K562 (cell line): ENCODE data around the gene SLC25A11. TPM values are rescaled to one million over a fixed set of nuclear protein-coding genes. Genes with fewer than 3 reads are reported as not detected.

Experiments
- DNMT1 ChIP-seq: fragments of 450-650 bp; IDR thresholded peaks from 2 replicates; pipeline ENCODE4 v1.6.1; 2016; ENCODE audit warnings: antibody characterized with exemption, mild to moderate bottlenecking
- FOS ChIP-seq: IDR thresholded peaks from 3 replicates; pipeline ENCODE4 v1.6.1; 2011; ENCODE audit not compliant: insufficient read length; ENCODE audit errors: extremely low read depth
- GTF2E2 ChIP-seq: fragments of 200-800 bp; sonication (Bioruptor generic); IDR thresholded peaks from 2 replicates; pipeline ENCODE4 v1.6.1; 2016; ENCODE audit warnings: missing genetic modification characterization, missing compliant biosample characterization
- HSF4 ChIP-seq: fragments of 250-450 bp; sonication (Bioruptor Pico); IDR thresholded peaks from 2 replicates; pipeline ENCODE4 v2.1.2; 2022; ENCODE audit warnings: mild to moderate bottlenecking, moderate library complexity, borderline replicate concordance
- JUN ChIP-seq, 2 experiments: sonication (generic) in 1 of 2; formaldehyde crosslinking in 1 of 2; IDR thresholded peaks; 2 replicates each; pipeline versions ENCODE4 v1.6.1 to v1.8.0; 2012 to 2022; ENCODE audit warnings: borderline replicate concordance in 2 of 2, mild to moderate bottlenecking in 2 of 2, improper control_type of control experiment in 1 of 2, low read depth in 1 of 2, low read length in 1 of 2, missing genetic modification reagents in 1 of 2
- RNF2 ChIP-seq: sonication (generic); IDR thresholded peaks from 2 replicates; pipeline ENCODE4 v1.6.1; 2016
- TBP ChIP-seq: optimal IDR thresholded peaks from 2 replicates; pipeline ENCODE3; 2011; ENCODE audit warnings: low read depth, low read length, improper control_type of control experiment
- polyA plus RNA-seq, 8 experiments: library from polyadenylated mRNA; depleted of rRNA in 4 of 8; stranded (reverse) in 5 of 8; unstranded in 3 of 8; fragments of >200 nt; fragmentation: Nextera tagmentation in 2 of 8; fragmentation: Illumina TruSeq in 1 of 8; extraction: Ambion mirVana in 2 of 8; extraction: Trizol in 1 of 8; gene quantifications; 2 replicates each; pipeline versions ENCODE4 v1.2.1 to v1.2.3, GENCODE V29; 2011 to 2014; ENCODE audit warnings: inconsistent platforms in 1 of 8, missing spikeins in 1 of 8
- total RNA-seq, 7 experiments: library from RNA; depleted of rRNA in 6 of 7; stranded (reverse); fragments of >200 nt in 6 of 7; fragmentation: Illumina TruSeq in 2 of 7; extraction: Trizol in 2 of 7; gene quantifications; 2 replicates each; pipeline versions ENCODE4 v1.2.1 to v1.2.3, GENCODE V29; 2011 to 2021; ENCODE audit warnings: low replicate concordance in 1 of 7
- TF ChIP-seq, protein P1 (sequence below): fragments of 450-650 bp; IDR thresholded peaks from 2 replicates; pipeline ENCODE4 v1.6.1; 2016; ENCODE audit warnings: mild to moderate bottlenecking, moderate library complexity
- TF ChIP-seq, protein P2 (sequence below): sonication (generic); formaldehyde crosslinking; IDR thresholded peaks from 2 replicates; pipeline ENCODE4 v1.8.0; 2022; ENCODE audit warnings: mild to moderate bottlenecking, missing genetic modification reagents

SLC25A11 gene
- total and polyA plus RNA-seq, 9 of the 15 experiments (the other 6 are each of a cell fraction or from before 2014, with no cell fraction given), result 3.1 to 56.7 (median 32.9) TPM

DNA sequence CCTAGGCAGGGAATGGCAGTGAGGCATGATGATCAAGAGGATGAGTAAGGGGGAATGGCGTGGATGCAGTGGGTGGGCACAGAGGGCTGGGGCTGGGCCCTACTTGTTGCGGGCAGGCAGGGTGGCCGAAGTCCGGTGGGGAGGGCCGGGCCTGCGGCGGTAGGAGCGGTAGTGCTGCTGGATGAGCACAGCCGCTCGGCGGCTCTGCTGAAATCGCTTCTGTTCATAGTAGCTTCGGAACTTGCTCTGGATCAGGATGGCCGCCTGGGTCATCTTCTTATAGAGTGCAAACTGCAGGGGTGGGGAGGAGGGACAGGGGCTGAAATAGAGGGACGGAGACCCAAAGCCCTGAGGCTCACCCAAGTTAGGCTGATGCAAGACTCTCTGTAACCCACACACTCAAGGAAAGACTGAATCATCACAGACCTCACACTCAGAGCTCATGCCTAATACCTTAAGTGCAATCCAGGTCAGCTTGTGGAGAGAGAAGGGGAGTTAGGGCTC lies 29.3 kb upstream of the SLC25A11 start (continued):
- TF ChIP-seq, protein P1, sequence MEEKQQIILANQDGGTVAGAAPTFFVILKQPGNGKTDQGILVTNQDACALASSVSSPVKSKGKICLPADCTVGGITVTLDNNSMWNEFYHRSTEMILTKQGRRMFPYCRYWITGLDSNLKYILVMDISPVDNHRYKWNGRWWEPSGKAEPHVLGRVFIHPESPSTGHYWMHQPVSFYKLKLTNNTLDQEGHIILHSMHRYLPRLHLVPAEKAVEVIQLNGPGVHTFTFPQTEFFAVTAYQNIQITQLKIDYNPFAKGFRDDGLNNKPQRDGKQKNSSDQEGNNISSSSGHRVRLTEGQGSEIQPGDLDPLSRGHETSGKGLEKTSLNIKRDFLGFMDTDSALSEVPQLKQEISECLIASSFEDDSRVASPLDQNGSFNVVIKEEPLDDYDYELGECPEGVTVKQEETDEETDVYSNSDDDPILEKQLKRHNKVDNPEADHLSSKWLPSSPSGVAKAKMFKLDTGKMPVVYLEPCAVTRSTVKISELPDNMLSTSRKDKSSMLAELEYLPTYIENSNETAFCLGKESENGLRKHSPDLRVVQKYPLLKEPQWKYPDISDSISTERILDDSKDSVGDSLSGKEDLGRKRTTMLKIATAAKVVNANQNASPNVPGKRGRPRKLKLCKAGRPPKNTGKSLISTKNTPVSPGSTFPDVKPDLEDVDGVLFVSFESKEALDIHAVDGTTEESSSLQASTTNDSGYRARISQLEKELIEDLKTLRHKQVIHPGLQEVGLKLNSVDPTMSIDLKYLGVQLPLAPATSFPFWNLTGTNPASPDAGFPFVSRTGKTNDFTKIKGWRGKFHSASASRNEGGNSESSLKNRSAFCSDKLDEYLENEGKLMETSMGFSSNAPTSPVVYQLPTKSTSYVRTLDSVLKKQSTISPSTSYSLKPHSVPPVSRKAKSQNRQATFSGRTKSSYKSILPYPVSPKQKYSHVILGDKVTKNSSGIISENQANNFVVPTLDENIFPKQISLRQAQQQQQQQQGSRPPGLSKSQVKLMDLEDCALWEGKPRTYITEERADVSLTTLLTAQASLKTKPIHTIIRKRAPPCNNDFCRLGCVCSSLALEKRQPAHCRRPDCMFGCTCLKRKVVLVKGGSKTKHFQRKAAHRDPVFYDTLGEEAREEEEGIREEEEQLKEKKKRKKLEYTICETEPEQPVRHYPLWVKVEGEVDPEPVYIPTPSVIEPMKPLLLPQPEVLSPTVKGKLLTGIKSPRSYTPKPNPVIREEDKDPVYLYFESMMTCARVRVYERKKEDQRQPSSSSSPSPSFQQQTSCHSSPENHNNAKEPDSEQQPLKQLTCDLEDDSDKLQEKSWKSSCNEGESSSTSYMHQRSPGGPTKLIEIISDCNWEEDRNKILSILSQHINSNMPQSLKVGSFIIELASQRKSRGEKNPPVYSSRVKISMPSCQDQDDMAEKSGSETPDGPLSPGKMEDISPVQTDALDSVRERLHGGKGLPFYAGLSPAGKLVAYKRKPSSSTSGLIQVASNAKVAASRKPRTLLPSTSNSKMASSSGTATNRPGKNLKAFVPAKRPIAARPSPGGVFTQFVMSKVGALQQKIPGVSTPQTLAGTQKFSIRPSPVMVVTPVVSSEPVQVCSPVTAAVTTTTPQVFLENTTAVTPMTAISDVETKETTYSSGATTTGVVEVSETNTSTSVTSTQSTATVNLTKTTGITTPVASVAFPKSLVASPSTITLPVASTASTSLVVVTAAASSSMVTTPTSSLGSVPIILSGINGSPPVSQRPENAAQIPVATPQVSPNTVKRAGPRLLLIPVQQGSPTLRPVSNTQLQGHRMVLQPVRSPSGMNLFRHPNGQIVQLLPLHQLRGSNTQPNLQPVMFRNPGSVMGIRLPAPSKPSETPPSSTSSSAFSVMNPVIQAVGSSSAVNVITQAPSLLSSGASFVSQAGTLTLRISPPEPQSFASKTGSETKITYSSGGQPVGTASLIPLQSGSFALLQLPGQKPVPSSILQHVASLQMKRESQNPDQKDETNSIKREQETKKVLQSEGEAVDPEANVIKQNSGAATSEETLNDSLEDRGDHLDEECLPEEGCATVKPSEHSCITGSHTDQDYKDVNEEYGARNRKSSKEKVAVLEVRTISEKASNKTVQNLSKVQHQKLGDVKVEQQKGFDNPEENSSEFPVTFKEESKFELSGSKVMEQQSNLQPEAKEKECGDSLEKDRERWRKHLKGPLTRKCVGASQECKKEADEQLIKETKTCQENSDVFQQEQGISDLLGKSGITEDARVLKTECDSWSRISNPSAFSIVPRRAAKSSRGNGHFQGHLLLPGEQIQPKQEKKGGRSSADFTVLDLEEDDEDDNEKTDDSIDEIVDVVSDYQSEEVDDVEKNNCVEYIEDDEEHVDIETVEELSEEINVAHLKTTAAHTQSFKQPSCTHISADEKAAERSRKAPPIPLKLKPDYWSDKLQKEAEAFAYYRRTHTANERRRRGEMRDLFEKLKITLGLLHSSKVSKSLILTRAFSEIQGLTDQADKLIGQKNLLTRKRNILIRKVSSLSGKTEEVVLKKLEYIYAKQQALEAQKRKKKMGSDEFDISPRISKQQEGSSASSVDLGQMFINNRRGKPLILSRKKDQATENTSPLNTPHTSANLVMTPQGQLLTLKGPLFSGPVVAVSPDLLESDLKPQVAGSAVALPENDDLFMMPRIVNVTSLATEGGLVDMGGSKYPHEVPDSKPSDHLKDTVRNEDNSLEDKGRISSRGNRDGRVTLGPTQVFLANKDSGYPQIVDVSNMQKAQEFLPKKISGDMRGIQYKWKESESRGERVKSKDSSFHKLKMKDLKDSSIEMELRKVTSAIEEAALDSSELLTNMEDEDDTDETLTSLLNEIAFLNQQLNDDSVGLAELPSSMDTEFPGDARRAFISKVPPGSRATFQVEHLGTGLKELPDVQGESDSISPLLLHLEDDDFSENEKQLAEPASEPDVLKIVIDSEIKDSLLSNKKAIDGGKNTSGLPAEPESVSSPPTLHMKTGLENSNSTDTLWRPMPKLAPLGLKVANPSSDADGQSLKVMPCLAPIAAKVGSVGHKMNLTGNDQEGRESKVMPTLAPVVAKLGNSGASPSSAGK, result peak; percentile 21; the same call in 1 of the 2 replicates
- TF ChIP-seq FOS (peak; percentile 19), TBP (no peak), GTF2E2 (tag) (no peak), DNMT1 (no peak), RNF2 (no peak), JUN (IDR thresholded peaks at IDR 0.05; ENCODE audit: borderline replicate concordance, low read depth, low read length) (peak; percentile 82; the same call in 1 of the 2 replicates), JUN (CRISPR knock-in tag; IDR thresholded peaks at IDR 0.05; ENCODE audit: borderline replicate concordance) (no peak), HSF4 (CRISPR knock-in tag) (no peak)
- TF ChIP-seq, protein P2, sequence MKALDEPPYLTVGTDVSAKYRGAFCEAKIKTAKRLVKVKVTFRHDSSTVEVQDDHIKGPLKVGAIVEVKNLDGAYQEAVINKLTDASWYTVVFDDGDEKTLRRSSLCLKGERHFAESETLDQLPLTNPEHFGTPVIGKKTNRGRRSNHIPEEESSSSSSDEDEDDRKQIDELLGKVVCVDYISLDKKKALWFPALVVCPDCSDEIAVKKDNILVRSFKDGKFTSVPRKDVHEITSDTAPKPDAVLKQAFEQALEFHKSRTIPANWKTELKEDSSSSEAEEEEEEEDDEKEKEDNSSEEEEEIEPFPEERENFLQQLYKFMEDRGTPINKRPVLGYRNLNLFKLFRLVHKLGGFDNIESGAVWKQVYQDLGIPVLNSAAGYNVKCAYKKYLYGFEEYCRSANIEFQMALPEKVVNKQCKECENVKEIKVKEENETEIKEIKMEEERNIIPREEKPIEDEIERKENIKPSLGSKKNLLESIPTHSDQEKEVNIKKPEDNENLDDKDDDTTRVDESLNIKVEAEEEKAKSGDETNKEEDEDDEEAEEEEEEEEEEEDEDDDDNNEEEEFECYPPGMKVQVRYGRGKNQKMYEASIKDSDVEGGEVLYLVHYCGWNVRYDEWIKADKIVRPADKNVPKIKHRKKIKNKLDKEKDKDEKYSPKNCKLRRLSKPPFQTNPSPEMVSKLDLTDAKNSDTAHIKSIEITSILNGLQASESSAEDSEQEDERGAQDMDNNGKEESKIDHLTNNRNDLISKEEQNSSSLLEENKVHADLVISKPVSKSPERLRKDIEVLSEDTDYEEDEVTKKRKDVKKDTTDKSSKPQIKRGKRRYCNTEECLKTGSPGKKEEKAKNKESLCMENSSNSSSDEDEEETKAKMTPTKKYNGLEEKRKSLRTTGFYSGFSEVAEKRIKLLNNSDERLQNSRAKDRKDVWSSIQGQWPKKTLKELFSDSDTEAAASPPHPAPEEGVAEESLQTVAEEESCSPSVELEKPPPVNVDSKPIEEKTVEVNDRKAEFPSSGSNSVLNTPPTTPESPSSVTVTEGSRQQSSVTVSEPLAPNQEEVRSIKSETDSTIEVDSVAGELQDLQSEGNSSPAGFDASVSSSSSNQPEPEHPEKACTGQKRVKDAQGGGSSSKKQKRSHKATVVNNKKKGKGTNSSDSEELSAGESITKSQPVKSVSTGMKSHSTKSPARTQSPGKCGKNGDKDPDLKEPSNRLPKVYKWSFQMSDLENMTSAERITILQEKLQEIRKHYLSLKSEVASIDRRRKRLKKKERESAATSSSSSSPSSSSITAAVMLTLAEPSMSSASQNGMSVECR (CRISPR knock-in tag), result no peak
